Spleen (tissue), 7 donors: ENCODE measurements around the gene MINDY4.

Source experiments
- POLR2A ChIP-seq, 3 donors: fragments of 450-650 bp; IDR thresholded peaks; one replicate each; pipeline ENCODE4 v1.5.1; 2017; ENCODE audit warnings: antibody characterized with exemption in 3 of 3, mild to moderate bottlenecking in 1 of 3
- POLR2AphosphoS5 ChIP-seq, 3 donors: sonication (generic); formaldehyde crosslinking; IDR thresholded peaks; one replicate each; pipeline ENCODE4 v1.5.1; 2017; ENCODE audit warnings: antibody characterized with exemption in 3 of 3
- TF ChIP-seq, protein P1 (sequence below), 11 experiments: fragments of 200-600 bp in 7 of 11; fragments of 450-650 bp in 4 of 11; sonication (generic) in 4 of 11; IDR thresholded peaks in 8 of 11; conservative IDR thresholded peaks in 3 of 11; 1 replicate in 7 of 11; 2 replicates in 4 of 11; pipeline versions ENCODE4 v1.4.0 to v1.8.0; 2016 to 2021; ENCODE audit warnings: antibody characterized with exemption in 11 of 11, inconsistent platforms in 4 of 11, mild to moderate bottlenecking in 1 of 11
- donor health status: DM: no; HTN: no; CAD: no; lungs with moderate emphysema.
- donor health status: DM: no; HTN: no; CAD: no.
- donor health status: DM: no; HTN: no; CAD: no.

DNA sequence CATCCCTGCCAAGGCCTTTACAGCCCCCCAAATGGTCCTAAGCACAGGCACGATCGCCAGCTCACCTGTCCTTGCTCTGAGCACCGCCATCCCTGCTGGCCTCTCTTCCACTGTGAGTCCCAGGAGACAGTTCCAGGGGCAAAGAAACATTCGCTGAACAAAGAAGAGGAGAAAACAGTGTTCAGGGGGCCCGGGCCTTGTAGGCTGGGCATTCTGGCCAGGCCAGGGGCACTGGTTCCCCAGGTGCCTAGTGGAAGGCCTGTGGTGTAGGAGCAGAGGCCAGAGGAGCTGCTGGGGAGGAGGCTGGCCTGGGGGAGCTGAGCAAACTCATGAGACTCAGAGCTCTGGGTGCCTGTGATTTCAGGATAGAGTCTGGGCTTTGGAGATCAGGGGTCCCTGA lies 163.0 kb downstream of the MINDY4 start:
- TF ChIP-seq, protein P1, sequence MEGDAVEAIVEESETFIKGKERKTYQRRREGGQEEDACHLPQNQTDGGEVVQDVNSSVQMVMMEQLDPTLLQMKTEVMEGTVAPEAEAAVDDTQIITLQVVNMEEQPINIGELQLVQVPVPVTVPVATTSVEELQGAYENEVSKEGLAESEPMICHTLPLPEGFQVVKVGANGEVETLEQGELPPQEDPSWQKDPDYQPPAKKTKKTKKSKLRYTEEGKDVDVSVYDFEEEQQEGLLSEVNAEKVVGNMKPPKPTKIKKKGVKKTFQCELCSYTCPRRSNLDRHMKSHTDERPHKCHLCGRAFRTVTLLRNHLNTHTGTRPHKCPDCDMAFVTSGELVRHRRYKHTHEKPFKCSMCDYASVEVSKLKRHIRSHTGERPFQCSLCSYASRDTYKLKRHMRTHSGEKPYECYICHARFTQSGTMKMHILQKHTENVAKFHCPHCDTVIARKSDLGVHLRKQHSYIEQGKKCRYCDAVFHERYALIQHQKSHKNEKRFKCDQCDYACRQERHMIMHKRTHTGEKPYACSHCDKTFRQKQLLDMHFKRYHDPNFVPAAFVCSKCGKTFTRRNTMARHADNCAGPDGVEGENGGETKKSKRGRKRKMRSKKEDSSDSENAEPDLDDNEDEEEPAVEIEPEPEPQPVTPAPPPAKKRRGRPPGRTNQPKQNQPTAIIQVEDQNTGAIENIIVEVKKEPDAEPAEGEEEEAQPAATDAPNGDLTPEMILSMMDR (IDR thresholded peaks at IDR 0.05 in 8 of 11, conservative IDR thresholded peaks at IDR 0.05 in 3 of 11), result no peak
- TF ChIP-seq POLR2AphosphoS5 (IDR thresholded peaks at IDR 0.05), result no peak
- TF ChIP-seq POLR2A (IDR thresholded peaks at IDR 0.05), result no peak
